Hepatocyte (in vitro differentiated cells): ENCODE results near the gene SPATA31E1.

Experiments
- EZH2 ChIP-seq: fragments of 200-600 bp; sonication (generic); IDR thresholded peaks from 2 replicates; pipeline ENCODE4 v1.6.1; 2016; ENCODE audit warnings: antibody characterized with exemption, mild to moderate bottlenecking, borderline replicate concordance
- EZH2phosphoT487 ChIP-seq: fragments of 200-600 bp; sonication (generic); IDR thresholded peaks from one replicate; pipeline ENCODE4 v1.6.1; 2018; ENCODE audit warnings: antibody characterized with exemption, mild to moderate bottlenecking, low read depth, moderate library complexity; ENCODE audit not compliant: unreplicated experiment, severe bottlenecking
- TF ChIP-seq, protein P1 (sequence below): fragments of 200-600 bp; sonication (generic); IDR thresholded peaks from 2 replicates; pipeline ENCODE4 v1.5.1; 2016; ENCODE audit warnings: antibody characterized with exemption, mild to moderate bottlenecking; ENCODE audit not compliant: poor library complexity

DNA sequence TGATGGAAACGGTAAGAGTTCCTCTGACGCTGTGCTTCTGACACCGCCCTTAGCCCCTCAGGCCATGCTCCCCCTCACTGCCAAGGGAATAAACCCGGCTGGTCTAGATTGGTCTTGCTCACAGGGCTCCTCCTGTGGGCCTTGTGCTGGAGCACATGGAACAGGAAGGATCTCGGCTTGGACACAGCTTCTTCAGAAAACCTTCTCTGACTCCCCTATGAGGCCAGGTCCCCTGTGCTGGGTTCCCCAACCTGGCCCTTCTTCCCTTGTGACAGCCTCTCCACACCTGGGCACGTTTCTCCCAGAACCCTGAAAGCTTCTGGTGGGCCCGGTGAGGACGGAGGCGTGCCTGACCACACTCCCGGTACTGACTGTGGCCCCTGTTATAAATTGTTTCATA, 8.2 kb downstream of the SPATA31E1 start:
- TF ChIP-seq EZH2phosphoT487 (no peak), EZH2 (no peak)
- TF ChIP-seq, protein P1, sequence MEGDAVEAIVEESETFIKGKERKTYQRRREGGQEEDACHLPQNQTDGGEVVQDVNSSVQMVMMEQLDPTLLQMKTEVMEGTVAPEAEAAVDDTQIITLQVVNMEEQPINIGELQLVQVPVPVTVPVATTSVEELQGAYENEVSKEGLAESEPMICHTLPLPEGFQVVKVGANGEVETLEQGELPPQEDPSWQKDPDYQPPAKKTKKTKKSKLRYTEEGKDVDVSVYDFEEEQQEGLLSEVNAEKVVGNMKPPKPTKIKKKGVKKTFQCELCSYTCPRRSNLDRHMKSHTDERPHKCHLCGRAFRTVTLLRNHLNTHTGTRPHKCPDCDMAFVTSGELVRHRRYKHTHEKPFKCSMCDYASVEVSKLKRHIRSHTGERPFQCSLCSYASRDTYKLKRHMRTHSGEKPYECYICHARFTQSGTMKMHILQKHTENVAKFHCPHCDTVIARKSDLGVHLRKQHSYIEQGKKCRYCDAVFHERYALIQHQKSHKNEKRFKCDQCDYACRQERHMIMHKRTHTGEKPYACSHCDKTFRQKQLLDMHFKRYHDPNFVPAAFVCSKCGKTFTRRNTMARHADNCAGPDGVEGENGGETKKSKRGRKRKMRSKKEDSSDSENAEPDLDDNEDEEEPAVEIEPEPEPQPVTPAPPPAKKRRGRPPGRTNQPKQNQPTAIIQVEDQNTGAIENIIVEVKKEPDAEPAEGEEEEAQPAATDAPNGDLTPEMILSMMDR = no peak
